Parietal lobe (tissue), 2 donors: ENCODE data around the gene PRR12. TPM values are rescaled to one million over a fixed set of nuclear protein-coding genes. Genes with fewer than 3 reads are reported as not detected.

ENCODE experiments used
- small RNA-seq: library from RNA; depleted of rRNA; stranded (forward); fragments of <200 nt; gene quantifications from one replicate; pipeline ENCODE3, GENCODE V24; 2014; ENCODE audit warnings: low replicate concordance
- total RNA-seq: library from RNA; depleted of rRNA; stranded (reverse); fragments of >200 nt; gene quantifications from one replicate; pipeline ENCODE4 v1.2.3, GENCODE V29; 2014

PRR12 gene
- total RNA-seq = 15.3 TPM

GRCh38 chr19:49590971-49591730 lies at the start of gene PRR12:
Gene PRR12, plus strand, starts transcription at chr19:49591182. Its CDS starts 473 bp downstream, at chr19:49591655.

GRCh38 chr19:49580264-49581006 lies 10.5 kb upstream of the PRR12 start, which contains the start of gene NOSIP:
Gene NOSIP, minus strand, starts transcription at chr19:49580556. Its CDS starts 19,865 bp downstream, at chr19:49560691.

GRCh38 chr19:49581007-49581508 lies 9.9 kb upstream of the PRR12 start, which contains the start of gene PRRG2:
Gene PRRG2, plus strand, starts transcription at chr19:49581316. Its CDS starts 1,904 bp downstream, at chr19:49583220.

GRCh38 chr19:49640113-49640898 lies 49.3 kb downstream of the PRR12 start, which contains the start of gene RRAS:
Gene RRAS, minus strand, starts transcription at chr19:49640143. Its CDS starts 45 bp downstream, at chr19:49640098.

GRCh38 chr19:49641688-49642491 lies 50.9 kb downstream of the PRR12 start, which contains the start of gene SCAF1:
Gene SCAF1, plus strand, starts transcription at chr19:49642209. Its CDS starts 2,818 bp downstream, at chr19:49645027.

GRCh38 chr19:49665351-49666119 lies 74.6 kb downstream of the PRR12 start, which contains the start of the genes BCL2L12 and IRF3:
Gene BCL2L12, plus strand, starts transcription at chr19:49665933. Its CDS starts 760 bp downstream, at chr19:49666693.
Gene IRF3, minus strand, starts transcription at chr19:49665857. Its CDS starts 1,019 bp downstream, at chr19:49664838.

Small RNA genes within 50 kb of the gene (small RNA-seq; reads per million reads assigned to genes)
- gene RF00019 = not detected

Other genes starting within 250 kb of the PRR12 start
- gene TEAD2, start 228.8 kb upstream of the PRR12 start, total RNA-seq = 9.4 TPM
- 1.9 TPM for gene DKKL1, start 227.3 kb upstream of the PRR12 start, total RNA-seq
- gene KASH5, start 202.9 kb upstream of the PRR12 start, total RNA-seq = not detected
- gene PTH2, start 167.7 kb upstream of the PRR12 start, total RNA-seq = not detected
- not detected for gene GFY, start 165.8 kb upstream of the PRR12 start, total RNA-seq
- 36.6 TPM for gene SLC17A7, start 149.7 kb upstream of the PRR12 start, total RNA-seq
- 62.9 TPM for gene PIH1D1, start 139.4 kb upstream of the PRR12 start, total RNA-seq
- gene ALDH16A1, start 138.0 kb upstream of the PRR12 start, total RNA-seq = 7.5 TPM
- gene FLT3LG, start 117.0 kb upstream of the PRR12 start, total RNA-seq = not detected
- gene RPL13A, start 103.6 kb upstream of the PRR12 start, total RNA-seq = 2,146 TPM
- gene RPS11, start 94.7 kb upstream of the PRR12 start, total RNA-seq = 4,186 TPM
- 11.6 TPM for gene FCGRT, start 78.5 kb upstream of the PRR12 start, total RNA-seq
- 4.7 TPM for gene RCN3, start 63.2 kb upstream of the PRR12 start, total RNA-seq
- gene NOSIP, start 10.6 kb upstream of the PRR12 start, total RNA-seq = 32.9 TPM
- 0.94 TPM for gene PRRG2, start 9.9 kb upstream of the PRR12 start, total RNA-seq
- gene RRAS, start 49.0 kb downstream of the PRR12 start, total RNA-seq = 0.94 TPM
- gene SCAF1, start 51.0 kb downstream of the PRR12 start, total RNA-seq = 18.8 TPM
- gene IRF3, start 74.7 kb downstream of the PRR12 start, total RNA-seq = 11.3 TPM
- gene BCL2L12, start 74.8 kb downstream of the PRR12 start, total RNA-seq = not detected
- gene PRMT1, start 86.1 kb downstream of the PRR12 start, total RNA-seq = 243 TPM
- gene ADM5, start 98.4 kb downstream of the PRR12 start, total RNA-seq = 1.9 TPM
- 58.5 TPM for gene CPT1C, start 99.9 kb downstream of the PRR12 start, total RNA-seq
- gene TSKS, start 172.1 kb downstream of the PRR12 start, total RNA-seq = not detected
- 70.7 TPM for gene AP2A1, start 175.8 kb downstream of the PRR12 start, total RNA-seq
- gene FUZ, start 222.1 kb downstream of the PRR12 start, total RNA-seq = 20.0 TPM
- 31.3 TPM for gene MED25, start 227.1 kb downstream of the PRR12 start, total RNA-seq